ENCODE results near the gene CRYBG2.
A peak's percentile ranks its signal among the peaks of the same experiment; 100 is the strongest.
"Not testable (repeated sequence)": the region's sequence is repeated elsewhere in the genome, so short reads cannot be mapped to it uniquely, and the experiment has no call there.

Gene CRYBG2

DNA sequence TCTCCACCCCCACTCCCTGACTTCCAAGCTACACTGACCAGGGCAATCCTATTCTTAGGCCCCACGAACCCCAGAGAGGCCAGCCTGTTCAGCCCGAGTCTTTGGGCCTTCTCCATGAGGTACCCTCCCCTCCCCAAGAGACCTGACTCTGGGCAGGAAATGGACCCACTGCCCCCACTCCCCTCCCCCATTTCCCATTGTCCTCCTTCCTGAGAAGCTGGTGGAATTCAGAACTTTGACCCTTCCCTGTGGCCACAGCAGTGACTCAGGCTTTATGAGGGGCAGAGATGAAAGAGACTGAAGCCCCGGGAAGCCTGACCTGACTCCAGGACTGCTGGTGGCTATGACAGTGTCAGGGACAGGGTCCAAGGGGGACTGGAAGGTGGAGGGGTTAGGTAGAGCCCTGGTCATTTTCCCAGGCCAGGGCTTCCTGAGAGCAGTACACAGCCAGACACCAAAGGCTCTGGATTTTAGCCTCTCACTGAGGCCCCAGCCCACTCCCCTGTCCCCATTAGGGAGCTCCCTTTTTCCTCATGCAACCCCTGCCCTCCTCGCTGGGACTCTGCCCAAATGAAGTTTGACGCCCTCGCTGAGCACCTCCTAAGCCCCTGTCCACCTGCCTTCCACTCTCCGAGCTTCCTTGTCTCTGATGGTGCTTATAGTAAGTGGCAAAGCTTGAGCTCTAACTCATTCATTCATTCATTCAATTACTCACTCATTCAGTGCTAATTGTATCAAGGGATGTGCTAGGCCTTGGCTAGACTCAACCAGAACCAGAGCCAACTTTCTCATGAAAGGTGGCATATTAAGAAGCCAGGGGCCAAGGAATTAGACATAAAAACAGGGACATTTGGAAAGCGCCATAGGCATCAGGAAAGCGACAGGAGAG, 3.0 kb downstream of the CRYBG2 start:
- no peak for DNase-seq

DNA sequence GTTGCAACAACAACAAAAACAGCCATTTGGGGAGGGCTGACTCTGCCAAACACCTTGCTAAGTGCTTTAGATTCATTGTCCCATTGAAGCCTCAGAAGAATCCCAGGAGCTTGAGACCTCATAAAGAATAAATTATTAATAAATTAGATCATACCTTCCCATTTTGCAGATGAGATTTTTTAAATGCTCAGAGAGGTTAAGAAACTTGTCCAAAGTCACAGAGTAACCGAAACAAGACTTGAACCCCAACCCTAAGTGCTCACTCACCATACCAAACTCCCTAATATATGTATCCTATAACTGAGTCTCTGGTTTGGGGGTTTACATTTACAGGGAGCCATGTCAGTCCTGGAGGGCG, 3.6 kb downstream of the CRYBG2 start:
- DNase-seq, result no peak

DNA sequence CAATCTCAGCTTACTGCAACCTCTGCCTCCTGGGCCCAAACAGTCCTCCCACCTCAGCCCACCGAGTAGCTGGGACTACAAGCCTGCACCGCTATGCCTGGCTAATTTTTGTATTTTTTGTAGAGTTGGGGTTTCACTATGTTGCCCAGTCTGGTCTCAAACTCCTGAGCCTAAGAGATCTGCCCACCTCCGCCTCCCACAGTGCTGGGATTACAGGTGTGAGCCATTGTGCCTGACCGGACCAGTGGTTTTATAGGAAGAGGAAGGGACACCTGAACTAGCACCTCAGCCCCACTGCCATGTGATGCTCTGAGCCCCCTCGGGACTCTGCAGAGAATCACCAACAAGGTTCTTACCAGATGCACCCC, 4.1 kb downstream of the CRYBG2 start:
- no peak for DNase-seq

DNA sequence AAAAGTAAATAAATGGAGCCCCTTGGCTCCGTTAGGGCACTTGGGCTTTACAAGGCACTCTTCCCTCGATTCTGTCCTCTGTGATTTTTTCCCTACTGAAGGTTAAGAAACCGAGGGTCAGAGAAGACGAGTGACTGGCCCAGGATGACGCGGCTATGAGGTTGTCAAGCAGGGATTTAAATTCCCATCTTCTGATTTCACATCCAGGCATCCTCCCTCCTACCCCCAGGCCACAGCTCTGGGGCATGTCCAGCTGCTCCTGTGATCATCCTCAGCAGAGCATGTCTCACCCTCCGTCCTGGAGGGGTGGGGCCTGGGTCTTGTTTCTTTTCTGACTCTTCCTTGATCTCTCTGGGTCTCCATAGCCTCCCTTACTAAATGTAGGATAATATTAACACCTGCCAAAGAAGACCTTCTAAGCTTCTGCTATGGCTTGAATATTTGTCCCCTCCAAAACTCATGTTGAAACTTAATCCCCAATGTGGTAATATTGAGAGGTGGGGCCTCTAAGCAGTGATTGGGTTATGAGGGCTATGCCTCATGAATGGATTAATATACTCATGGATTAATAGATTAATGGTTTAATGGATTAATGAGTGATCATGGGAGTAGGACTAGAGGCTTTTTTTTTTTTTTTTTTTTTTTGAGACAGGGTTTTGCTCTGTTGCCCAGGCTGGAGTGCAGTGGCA, 4.6 kb downstream of the CRYBG2 start:
- DNase-seq, result no peak

DNA sequence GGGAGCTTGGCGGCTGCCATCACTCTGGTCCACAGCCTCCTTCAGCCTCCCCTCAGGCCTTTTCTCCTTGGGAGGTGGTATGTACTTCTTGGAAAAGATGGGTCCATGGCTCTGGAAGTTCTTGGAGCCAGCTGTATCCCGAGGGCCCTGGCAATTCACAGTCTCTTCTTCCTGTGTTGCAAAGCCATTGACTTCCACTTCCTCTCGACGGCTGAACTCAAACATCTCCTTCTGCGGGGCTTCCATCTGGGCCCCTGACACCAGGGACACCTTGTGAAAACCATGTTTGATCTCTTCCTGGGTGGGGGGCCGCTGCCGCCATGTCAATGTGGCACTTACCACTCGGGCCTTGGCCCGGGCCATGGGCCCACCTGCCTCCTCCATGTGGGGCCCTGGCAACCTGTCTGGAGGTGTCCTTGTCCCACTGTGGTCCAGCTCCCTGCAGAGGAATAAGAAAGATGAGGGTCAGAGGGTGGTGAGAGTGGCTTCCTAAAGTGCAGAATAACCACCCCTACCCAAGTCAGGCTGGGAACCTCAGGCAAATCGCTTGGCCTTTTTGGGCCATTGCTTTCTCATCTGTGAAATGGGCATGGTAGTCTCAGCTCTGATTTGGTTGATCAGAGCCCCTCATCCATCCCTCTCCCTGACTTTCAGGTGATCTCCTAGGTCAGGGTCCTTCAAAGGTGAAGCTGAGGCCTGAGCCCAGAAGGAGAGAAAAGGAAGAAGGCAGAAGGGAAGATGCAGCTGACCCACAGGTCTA, 7.5 kb downstream of the CRYBG2 start:
- DNase-seq, result no peak

DNA sequence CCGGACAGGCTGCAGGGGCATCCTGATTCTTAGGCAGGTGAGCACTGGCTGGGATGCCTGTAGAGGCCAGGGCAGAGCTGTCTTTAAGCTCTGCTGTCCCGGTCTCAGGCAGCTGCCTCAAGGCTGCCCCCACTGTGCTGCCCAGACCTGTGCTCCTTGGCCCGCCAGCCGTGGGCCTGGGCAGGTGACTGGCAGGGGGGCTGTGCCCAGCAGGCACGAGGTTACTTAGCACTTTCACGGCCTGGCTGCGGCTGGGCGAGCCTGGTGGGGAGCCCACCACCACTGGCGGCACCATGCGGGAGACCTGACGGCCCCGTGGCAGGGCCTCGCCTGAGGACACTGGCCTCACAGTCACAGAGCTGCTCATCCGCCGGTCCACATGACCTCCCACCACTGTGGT, 8.2 kb downstream of the CRYBG2 start:
- no peak for DNase-seq

DNA sequence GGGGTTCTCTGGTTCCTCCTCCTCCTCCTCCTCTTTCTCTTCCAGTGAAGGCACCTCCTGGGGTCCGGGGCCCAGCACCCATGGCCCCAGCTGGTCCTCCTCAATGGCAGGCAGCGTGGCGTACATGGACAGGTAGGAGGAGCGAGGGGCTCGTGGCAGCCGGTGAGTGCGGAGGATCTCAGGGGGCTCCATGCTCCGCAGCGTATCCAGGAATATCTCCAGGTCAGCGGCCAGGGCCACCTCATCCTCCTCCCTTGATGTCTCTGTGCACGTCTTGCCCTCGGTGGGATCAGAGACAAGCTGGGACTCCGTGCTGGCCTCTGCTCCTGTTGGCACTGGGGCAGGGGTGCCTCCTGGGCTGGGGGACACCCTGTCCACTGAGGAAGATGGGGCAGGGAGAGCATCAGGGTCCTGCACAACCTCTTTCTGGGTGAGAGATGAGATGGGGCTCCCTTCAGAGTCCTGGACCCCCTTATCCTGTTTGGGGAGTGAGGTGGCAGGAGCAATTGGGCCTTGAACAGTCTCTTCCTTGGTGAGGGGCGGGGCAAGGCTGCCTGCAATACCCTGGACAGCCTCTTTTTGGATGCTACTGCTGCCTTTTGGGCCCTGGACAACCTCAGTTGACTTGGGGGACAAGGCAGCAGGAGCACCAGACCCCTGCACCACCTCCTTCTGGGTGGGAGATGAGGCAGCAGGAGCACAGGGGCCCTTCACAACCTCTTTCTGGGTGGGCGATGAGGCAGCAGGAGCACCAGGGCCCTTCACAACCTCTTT, 9.6 kb downstream of the CRYBG2 start:
- no peak for DNase-seq

DNA sequence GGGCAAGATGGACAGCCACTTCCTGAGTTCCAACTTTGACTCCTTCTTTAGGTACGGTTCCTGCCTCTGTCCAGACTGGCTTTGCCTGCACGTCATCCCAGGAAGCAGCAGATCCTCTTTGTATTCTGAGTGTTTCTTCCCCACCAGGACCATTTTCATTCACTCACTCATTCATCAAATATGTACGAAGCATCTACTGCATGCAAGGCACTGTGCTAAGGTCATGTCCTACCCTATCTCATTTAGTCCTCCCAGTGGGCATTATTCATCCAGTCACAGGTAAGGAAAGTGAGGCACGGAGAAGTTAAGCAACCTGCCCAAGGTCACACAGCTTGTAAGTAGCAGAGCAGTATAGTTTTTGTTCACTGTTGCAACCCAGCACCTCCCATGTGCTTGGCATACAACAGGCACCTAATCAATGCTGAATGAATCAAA, 13.9 kb downstream of the CRYBG2 start:
- DNase-seq, result no peak

DNA sequence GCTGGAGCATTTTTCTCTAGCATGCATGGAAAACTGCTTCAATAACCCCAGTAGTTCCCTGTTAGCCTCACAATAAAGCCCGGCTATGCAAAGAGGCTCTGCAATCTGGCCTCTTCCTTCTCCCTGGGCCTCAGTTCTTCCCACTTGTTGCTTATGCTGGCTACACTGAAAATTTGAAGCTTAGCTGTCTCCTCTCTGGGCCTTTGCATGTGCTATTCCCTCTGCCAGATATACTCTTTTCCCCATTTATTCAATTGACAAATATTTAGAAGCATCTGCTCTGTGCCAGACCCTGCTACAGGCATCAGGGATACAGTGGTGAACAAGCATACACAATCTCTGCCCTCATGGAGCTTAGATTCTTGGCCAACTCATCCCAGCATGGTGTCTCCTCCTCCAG, 15.3 kb downstream of the CRYBG2 start:
- no peak for DNase-seq

DNA sequence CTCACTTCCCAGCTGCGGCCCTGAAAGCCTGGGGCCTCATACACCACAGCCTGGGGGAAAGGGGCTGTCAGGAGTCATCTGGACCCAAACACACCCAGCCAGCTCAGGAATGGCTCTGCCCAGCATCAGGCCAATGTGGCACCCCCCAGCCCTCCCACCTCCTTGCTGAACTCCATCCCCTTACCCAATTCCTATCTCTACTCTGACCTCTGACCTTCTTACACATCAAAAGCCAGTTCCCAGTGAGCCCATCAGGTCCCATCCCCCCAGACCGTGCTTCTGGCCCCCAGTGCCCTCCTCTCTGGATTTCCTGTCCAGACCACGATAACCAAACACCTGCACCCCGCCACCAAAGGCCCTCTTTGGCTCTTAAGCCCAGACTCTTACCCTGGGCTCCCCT, 16.3 kb downstream of the CRYBG2 start:
- DNase-seq, result no peak

DNA sequence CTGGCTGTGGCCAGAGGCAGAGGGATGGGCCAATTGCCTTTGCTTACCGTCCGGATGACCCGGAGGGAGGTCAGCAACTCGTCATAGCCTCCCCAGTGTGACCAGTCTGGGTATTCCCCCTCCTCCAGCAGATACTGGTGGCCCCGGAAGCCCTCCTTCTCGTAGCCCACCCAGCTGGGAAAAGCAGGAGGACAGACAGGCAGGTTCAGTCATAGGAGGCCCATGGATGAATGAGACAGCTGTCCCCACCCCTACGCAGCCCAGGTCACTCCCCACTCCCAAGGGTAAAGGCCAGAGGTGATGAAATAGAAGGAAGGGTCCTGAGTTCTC, 16.8 kb downstream of the CRYBG2 start:
- no peak for DNase-seq

DNA sequence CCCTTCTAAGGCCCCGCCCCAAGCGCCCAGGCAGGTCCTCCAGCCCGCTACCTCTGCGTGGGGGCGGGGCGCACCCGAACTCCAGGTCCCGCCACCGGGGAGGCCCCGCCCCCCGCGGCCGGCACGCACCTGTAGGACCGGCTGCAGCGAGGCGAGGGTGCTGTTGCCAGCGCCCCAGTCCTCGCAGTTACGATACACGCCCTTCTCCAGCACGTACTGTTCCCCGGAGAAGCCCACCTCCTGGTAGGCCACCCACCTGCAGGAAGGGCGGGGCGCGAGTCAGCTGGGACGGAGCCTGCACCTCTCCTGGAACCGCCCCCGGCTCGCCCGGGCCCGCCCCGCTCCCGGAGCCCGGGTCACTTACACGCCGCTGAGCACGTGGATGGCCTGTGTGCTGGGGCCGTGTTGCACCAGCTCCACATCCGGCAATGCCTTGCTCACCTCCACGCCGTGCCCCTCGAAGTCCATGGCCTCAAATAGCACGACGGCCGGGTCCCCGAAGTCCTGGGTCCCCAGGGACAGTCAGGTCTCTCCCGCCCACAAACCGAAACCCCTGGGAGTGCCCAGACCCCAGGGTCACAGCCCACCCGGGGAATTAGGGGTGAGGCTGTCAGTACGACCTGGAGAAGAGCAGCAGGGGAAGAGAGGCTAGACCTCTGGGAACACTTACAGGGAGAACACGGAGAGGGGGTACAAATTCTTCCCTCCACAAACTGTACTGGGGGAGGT, 17.3 kb downstream of the CRYBG2 start:
- peak; percentile 83 for DNase-seq

DNA sequence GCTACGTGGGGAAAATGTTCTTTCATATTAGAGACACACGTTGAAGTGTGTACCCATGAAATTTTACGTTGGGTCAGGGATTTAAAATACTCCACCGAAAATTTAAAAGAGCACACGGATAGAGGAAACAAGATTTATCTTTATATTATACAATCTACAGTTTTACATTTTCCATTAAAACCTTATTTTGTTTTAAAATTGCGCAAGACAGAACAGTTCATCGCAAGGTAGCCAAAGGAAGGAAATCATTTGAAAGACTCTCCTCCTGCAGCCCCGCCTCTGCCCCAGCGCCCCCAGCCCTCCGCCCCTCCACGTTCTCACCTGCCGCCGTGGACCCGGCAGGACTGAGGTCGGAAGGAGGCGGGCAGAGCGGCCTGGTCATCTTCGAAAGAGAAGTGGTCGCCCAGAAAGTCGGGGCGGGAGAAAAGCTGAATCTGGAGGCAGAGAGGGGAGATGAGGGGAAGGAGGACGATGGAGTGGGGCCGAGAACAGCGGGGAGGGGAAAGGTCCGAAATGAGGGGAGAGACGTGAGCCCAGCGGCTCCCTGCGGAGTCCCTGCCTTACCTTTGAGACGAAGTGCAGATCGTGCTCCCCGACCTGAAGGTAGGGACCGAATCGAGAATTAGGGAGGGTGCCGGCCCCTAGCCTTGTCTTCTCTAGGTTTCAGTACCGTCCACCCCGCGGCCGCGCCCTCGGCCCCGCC, 18.0 kb downstream of the CRYBG2 start:
- no peak for DNase-seq

DNA sequence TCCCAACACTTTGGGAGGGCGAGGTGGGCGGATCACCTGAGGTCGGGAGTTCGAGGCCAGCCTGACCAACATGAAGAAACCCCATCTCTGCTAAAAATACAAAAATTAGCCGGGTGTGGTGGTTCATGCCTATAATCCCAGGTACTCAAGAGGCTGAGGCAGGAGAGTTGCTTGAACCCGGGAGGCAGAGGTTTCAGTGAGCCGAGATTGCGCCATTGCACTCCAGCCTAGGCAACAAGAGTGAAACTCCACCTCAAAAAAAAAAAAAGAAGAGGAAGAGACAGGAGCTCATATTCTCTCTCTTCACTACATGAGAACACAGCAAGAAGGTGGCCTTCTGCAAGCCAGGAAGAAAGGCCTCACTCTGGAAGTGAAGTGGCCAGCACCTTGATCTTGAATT, 20.6 kb downstream of the CRYBG2 start:
- not testable (repeated sequence) for DNase-seq

DNA sequence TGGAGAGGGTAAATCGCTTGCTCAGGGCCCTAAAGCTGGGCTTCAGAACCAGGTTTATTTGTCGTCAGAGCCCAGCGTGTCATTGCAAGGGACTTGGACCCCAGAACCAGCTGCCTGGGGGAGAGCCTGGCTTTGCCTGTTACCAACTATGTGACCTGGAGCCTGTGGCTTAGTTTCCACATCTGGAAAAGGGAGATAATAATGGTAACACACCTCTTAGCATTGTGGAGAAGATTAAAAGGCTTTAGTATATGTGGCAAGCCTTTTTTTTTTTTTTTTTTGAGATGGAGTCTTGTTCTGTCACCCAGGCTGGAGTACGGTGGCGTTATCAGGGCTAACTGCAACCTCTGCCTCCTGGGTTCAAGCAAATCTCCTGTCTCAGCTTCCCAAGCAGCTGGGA, 23.7 kb downstream of the CRYBG2 start:
- DNase-seq, result no peak

DNA sequence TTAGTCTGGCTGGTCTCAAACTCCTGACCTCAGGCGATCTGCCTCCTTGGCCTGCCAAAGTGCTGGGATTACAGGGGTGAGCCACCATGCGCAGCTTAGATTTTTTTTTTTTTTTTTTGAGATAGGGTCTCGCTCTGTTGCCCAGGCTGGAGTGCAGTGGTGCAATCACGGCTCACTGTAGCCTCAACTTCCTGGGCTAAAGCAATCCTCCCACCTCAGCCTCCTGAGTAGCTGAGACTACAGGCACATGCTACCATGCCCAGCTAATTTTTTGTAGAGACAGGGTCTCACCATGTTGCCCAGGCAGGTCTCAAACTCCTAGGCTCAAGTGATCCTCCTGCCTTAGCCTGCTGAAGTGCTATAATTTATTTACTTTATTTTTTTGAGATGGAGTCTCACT, 24.6 kb downstream of the CRYBG2 start:
- DNase-seq, result not testable (repeated sequence)

DNA sequence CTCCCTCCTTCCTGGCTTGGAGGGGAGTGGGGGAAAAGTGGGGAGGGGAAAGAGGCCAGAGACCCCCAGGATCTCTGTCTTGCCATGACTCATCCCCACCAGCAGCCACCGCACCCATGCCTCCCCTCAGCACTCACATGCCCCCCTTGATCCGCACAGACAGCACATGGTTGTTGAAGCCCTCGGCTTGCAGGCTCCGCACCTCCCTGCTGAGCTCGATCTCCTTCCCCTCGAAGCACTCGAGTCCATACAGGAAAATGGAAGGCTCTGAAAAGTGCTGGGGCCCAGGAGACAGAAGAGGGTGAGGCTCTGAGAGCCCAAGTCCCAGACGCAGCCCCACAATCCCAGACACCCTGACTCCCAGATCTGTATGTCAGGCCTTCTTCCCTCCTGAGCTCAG, 25.3 kb downstream of the CRYBG2 start:
- DNase-seq, result no peak

DNA sequence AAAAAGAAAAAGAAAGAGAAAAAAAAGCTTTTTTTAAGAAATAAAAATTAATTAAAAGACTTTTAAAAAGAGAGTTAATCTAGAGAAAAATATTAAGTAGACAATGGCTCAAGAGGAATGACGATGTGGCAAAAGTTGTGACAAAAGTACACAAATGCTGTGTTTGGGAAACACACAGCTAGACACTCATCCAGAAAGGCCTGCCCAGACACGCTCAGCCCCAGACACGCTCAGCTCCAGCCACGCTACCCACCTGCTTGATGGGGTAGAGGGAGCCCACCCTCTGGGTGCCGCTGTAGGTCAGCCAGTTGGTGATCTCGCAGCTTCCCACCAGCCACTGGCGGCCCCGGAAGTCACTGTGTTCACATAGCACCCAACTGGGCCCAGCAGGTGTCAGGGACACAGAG, 26.0 kb downstream of the CRYBG2 start:
- DNase-seq, result no peak

DNA sequence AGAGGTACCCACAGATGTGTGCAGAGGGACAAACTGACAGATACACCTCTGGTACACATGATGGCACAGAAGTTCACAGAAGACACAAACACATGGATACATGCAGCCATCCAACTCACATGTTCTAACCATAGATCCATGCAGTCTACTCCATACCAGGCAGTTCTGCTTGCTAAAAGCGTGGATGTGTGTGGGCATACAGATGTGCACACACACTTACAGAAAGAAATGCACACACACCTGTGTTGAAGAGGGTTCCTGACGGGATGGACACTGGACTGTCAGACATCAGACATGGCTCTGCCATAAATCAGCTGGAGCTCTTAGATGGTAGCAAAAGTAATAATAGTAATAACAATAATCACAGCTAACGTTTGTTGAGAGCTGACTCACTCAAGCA, 29.4 kb downstream of the CRYBG2 start:
- DNase-seq, result no peak

DNA sequence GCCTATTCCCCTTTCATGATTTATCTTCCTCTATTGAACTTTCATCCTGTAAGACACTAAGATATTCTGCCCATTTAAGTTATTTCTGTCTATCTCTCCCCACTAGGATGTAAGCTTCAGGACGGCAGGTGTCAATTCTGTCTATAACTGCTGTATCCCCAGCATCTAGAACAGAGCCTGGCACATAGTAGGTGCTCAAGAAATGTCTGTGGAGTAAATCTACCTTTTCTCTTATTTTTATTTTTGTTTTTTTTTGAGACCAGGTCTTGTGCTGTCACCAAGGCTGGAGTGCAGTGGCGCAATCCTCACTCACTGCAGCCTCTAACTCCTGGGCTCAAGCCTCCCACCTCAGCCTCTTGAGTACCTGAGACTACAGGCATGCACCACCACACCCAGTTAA, 30.5 kb downstream of the CRYBG2 start:
- DNase-seq, result no peak

DNA sequence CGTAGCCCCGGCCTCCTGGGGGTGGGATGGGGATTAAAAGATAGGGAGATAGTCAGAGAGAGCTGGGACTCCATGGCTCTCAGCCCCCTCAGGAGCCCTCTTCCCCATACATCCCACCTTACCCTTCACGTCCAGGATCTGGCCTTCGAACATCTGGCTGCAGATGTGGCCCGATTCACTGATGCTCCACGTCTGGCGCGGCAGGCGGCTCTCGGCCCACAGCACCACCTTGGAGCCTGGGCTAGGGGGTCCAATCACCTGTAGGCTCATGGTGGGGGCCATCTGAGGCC, 31.9 kb downstream of the CRYBG2 start:
- no peak for DNase-seq
